ENCODE measurements around the gene NDUFB7.

Gene NDUFB7

GRCh38 chr19:14533450-14533849 lies 38.4 kb downstream of the NDUFB7 start:
- intact Hi-C loops (cut with micrococcal nuclease): no loop called here
- H3K4me1 Mint-ChIP-seq (ENCODE audit: low read depth): peaks cover 50% of the 10 kb centered on the region
- peaks cover 26% of the 10 kb centered on the region for H3K36me3 Mint-ChIP-seq (ENCODE audit: low read depth)
- H3K9me3 Mint-ChIP-seq: no peaks in the 10 kb centered on the region
- H3K4me3 Mint-ChIP-seq: no peak overlapping the region
- no peaks in the 10 kb centered on the region for H3K27me3 Mint-ChIP-seq
- H3K27ac Mint-ChIP-seq: peak overlapping the region; percentile 94

DNA sequence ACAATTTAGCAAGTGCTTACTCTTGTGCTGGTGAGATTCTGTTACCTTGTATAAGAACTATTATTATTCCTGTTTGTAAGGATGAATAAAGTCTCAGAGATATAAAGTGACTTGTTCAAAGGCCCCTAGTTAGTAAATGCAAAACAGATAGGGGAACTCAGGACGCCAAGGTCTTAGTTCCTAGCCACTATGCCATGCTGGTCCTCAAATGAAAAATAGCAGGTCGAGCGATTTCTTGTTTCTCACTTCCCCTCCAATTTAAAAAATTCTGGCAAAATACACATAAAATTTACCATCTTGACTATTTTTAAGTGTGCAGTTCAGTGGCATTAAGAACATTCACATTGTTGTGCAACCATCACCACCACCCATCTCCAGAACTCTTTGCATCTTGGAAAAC lies 41.4 kb downstream of the NDUFB7 start:
- H3K9me3 Mint-ChIP-seq: no peaks in the 10 kb centered on the region

GRCh38 chr19:14530005-14530348 lies 41.9 kb downstream of the NDUFB7 start:
- Mint-ChIP-seq H3K36me3 (ENCODE audit: low read depth) (peaks cover 26% of the 10 kb centered on the region), H3K4me1 (ENCODE audit: low read depth) (peaks cover 39% of the 10 kb centered on the region), H3K9me3 (no peaks in the 10 kb centered on the region), H3K4me3 (peak overlapping the region; percentile 100), H3K27me3 (no peaks in the 10 kb centered on the region), H3K27ac (peak overlapping the region; percentile 94)
- intact Hi-C loops (cut with micrococcal nuclease): no loop called here

More for the DNA sequence above, 41.4 kb downstream of the NDUFB7 start:
- intact Hi-C loops (cut with micrococcal nuclease): no loop called here
- peaks cover 26% of the 10 kb centered on the region for H3K36me3 Mint-ChIP-seq (ENCODE audit: low read depth)
- H3K27ac Mint-ChIP-seq: peak overlapping the region; percentile 94
- no peaks in the 10 kb centered on the region for H3K27me3 Mint-ChIP-seq
- peaks cover 40% of the 10 kb centered on the region for H3K4me1 Mint-ChIP-seq (ENCODE audit: low read depth)
- peak overlapping the region; percentile 55 for H3K4me3 Mint-ChIP-seq

DNA sequence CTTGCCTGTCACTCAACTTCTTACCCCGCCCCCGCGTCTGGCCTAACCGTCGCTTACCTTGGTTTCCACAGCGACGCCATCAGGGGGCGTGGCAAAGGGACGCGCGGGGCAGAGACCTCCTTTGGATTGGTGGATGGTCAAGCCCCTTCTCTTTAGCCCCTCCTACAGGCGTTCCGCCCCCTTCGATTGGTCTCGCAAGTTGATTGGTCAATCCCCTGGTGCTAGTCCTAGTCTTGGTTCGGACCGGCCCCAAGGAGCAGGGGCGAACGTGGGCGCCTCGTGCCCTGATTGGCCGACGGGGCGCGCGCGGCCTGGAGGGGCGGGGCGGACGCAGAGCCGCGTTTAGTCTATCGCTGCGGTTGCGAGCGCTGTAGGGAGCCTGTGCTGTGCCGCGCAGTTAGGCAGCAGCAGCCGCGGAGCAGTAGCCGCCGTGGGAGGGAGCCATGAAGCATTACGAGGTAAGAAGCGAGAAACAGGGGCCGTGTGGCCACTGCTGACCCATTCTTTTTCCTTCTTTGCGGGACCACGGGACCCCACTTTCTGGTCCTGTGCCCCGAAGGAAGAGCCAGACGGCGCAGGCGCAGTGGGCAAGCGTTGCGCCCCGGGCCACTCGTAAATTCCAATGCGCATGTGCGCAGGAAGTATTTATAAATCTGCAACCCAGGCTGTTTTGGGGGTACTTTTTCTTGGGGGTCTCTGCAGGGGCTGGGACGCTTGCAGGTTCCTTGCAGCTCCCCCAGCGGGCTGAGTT lies 42.4 kb downstream of the NDUFB7 start, which contains the start of gene TECR:
TSS of gene TECR (plus strand) at position 341 of the 751 bp plus-strand sequence. CDS start at position 444, 103 bp downstream.
- H3K4me3 Mint-ChIP-seq: peak within 1 kb of the TSS; percentile 100
- peaks cover 20% of the 10 kb centered on the region for H3K36me3 Mint-ChIP-seq (ENCODE audit: low read depth)
- intact Hi-C loops (cut with micrococcal nuclease): loop anchor here (1.0 kb wide), 1 partner anchor 11 kb away; the partner anchor contains the start of gene DNAJB1
- H3K9me3 Mint-ChIP-seq: no peaks in the 10 kb centered on the region
- H3K27ac Mint-ChIP-seq: peak within 1 kb of the TSS; percentile 94
- peaks cover 35% of the 10 kb centered on the region for H3K4me1 Mint-ChIP-seq (ENCODE audit: low read depth)
- no peaks in the 10 kb centered on the region for H3K27me3 Mint-ChIP-seq

DNA sequence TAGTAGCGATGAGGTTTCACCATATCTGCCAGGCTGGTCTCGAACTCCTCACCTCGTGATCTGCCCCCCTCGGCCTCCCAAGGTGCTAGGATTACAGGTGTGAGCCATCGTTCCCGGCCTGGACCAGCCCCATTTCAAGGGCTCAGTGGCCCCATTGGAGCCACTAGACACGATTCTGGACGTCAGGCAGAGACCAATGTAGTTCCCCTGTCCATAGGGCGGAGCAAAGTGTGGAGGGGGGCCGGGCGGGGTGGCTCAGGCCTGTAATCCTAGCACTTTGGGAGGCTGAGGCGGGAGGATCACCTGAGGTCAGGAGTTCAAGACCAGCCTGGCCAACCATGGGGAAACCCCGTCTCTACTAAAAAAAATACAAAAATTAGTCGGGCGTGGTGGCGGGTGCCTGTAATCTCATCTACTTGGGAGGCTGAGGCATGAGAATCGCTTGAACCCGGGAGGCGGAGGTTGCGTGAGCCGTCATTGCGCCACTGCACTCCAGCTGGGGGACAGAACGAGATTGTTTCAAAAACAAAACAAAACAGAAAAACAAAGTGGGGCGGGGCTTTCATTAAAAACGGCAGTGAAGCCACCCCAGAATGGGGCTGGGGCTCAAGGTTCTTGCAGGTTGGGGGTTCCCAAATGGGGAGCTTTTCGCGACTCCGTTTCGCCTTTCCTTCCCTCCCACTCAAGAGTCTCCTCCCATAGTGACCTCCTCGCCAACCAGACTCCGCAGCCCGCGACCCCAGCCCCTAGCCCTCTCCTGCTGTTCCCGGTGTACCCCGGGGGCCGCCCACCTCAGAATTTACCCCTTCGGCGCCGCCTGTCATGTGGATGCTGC lies 43.2 kb downstream of the NDUFB7 start:
- intact Hi-C loops (cut with micrococcal nuclease): loop anchor here (1.0 kb wide), 1 partner anchor 10 kb away; the partner anchor contains the start of gene DNAJB1
- no peaks in the 10 kb centered on the region for H3K9me3 Mint-ChIP-seq
- peak overlapping the region; percentile 100 for H3K4me3 Mint-ChIP-seq
- no peaks in the 10 kb centered on the region for H3K27me3 Mint-ChIP-seq
- peaks cover 14% of the 10 kb centered on the region for H3K36me3 Mint-ChIP-seq (ENCODE audit: low read depth)
- H3K4me1 Mint-ChIP-seq (ENCODE audit: low read depth): peaks cover 35% of the 10 kb centered on the region
- H3K27ac Mint-ChIP-seq: peak overlapping the region; percentile 94

- peaks cover 26% of the 10 kb centered on the region for H3K4me1 Mint-ChIP-seq (ENCODE audit: low read depth)
- H3K27me3 Mint-ChIP-seq: no peaks in the 10 kb centered on the region
- intact Hi-C loops (cut with micrococcal nuclease): no loop called here
- peaks cover 14% of the 10 kb centered on the region for H3K36me3 Mint-ChIP-seq (ENCODE audit: low read depth)
- no peak overlapping the region for H3K27ac Mint-ChIP-seq
- no peak overlapping the region for H3K4me3 Mint-ChIP-seq
- no peaks in the 10 kb centered on the region for H3K9me3 Mint-ChIP-seq
Measured at GRCh38 chr19:14526423-14526822, 45.4 kb downstream of the NDUFB7 start.

- intact Hi-C loops (cut with micrococcal nuclease): no loop called here
- Mint-ChIP-seq H3K36me3 (ENCODE audit: low read depth) (peaks cover 14% of the 10 kb centered on the region), H3K27ac (no peak overlapping the region), H3K9me3 (no peaks in the 10 kb centered on the region), H3K4me3 (no peak overlapping the region), H3K4me1 (ENCODE audit: low read depth) (peaks cover 19% of the 10 kb centered on the region), H3K27me3 (no peaks in the 10 kb centered on the region)
Measured at GRCh38 chr19:14525729-14526128, 46.1 kb downstream of the NDUFB7 start.

GRCh38 chr19:14520543-14520942 lies 51.3 kb downstream of the NDUFB7 start:
- peak overlapping the region; percentile 97 for H3K27ac Mint-ChIP-seq
- peaks cover 41% of the 10 kb centered on the region for H3K4me1 Mint-ChIP-seq (ENCODE audit: low read depth)

DNA sequence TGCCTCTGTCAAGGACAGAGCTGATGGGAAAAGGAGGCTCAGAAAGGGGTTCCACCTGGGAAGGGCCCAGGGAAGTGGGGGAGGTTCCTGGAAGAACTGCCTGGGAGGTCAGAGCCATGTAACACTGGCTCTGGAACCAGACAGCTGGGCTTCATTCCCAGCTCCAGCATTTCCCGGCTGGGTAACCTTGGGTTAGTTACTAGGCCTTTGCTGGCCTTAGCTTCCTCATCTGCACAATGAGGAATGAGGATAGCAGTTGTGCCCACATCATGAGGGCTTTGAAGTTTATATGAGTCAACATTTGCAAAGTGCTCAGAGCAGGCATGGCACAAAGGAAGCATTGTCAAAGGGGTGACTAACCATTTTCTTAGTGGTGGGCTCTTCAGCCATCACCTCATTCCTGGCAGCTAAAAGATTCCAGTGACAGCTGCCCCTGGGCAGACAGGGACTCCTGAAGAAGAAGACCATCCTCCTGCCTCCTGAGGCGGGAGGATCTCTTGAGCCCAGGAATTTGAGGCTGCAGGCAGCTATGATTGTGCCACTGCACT lies 51.9 kb downstream of the NDUFB7 start:
- Mint-ChIP-seq H3K4me3 (peak overlapping the region; percentile 58), H3K4me1 (ENCODE audit: low read depth) (peaks cover 48% of the 10 kb centered on the region), H3K9me3 (no peaks in the 10 kb centered on the region), H3K36me3 (ENCODE audit: low read depth) (peaks cover 34% of the 10 kb centered on the region), H3K27ac (peak overlapping the region; percentile 97), H3K27me3 (no peaks in the 10 kb centered on the region)
- intact Hi-C loops (cut with micrococcal nuclease): no loop called here

More at GRCh38 chr19:14520543-14520942, 51.3 kb downstream of the NDUFB7 start:
- Mint-ChIP-seq H3K9me3 (no peaks in the 10 kb centered on the region), H3K4me3 (no peak overlapping the region), H3K27me3 (no peaks in the 10 kb centered on the region), H3K36me3 (ENCODE audit: low read depth) (peaks cover 28% of the 10 kb centered on the region)
- intact Hi-C loops (cut with micrococcal nuclease): no loop called here

GRCh38 chr19:14519245-14519859 lies 52.5 kb downstream of the NDUFB7 start:
- Mint-ChIP-seq H3K27me3 (no peaks in the 10 kb centered on the region), H3K36me3 (ENCODE audit: low read depth) (peaks cover 40% of the 10 kb centered on the region), H3K4me1 (ENCODE audit: low read depth) (peaks cover 53% of the 10 kb centered on the region), H3K9me3 (no peaks in the 10 kb centered on the region), H3K27ac (peak overlapping the region; percentile 97), H3K4me3 (peak overlapping the region; percentile 58)
- intact Hi-C loops (cut with micrococcal nuclease): no loop called here

DNA sequence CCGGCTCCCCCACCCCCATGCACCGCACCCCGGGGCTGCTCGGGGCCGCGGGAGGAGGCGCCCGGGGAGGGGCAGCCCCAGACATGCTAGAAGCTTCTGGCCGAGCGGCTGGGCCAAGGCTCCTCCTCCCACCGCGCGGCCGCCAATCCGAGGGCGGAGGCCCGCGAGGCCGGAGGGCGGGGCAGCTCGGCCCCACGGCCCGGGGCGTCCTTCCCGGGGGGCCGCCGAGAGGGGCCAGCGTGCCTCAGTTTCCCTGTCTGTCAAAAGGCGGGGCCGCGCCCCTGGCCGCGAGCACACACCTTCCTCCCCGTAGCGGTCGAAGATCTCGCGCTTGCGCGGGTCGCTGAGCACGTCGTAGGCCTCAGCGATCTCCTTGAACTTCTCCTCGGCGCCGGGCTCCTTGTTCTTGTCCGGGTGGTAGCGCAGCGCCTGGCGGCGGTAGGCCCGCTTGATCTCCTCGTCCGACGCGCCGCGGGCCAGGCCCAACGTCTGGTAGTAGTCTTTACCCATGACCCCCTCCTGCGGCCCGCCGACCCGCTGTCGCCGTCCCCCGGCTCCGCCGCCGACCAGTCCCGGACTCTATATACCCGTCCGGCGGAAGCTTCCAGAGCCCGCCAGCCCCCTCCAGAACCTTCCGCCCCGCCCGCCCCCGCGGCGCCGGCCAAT lies 53.9 kb downstream of the NDUFB7 start, which contains the start of gene DNAJB1:
TSS of gene DNAJB1 (minus strand) at position 558 of the 666 bp plus-strand sequence. CDS start at position 510, 48 bp downstream.
- Mint-ChIP-seq H3K9me3 (no peaks in the 10 kb centered on the region), H3K4me3 (peak within 1 kb of the TSS; percentile 89), H3K27me3 (no peaks in the 10 kb centered on the region), H3K4me1 (ENCODE audit: low read depth) (peaks cover 59% of the 10 kb centered on the region), H3K27ac (peak within 1 kb of the TSS; percentile 97), H3K36me3 (ENCODE audit: low read depth) (peaks cover 49% of the 10 kb centered on the region)
- intact Hi-C loops (cut with micrococcal nuclease): loop anchor here (1.0 kb wide), 1 partner anchor 11 kb away; the partner anchor contains the start of gene TECR

DNA sequence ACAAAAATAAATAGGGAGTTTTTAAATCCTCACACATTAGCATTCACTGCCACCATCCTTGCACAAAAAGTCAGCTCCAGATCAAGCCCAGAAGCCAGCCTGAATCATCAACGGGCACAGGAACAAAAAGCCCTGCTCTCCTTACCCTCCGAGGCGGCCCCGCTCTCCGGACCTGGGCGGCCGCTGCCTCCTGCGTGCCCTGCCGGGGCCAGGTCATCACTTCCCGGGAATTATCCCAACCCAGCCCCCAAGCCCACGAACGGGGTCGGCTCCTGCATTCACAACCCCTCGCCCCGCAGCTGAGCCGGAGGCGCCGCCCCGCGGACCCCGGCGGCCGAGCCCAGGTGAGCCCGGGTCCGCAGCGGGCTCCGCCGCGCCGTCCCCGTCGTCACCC lies 54.4 kb downstream of the NDUFB7 start:
- intact Hi-C loops (cut with micrococcal nuclease): no loop called here
- peaks cover 49% of the 10 kb centered on the region for H3K36me3 Mint-ChIP-seq (ENCODE audit: low read depth)
- peak overlapping the region; percentile 97 for H3K27ac Mint-ChIP-seq
- peak overlapping the region; percentile 89 for H3K4me3 Mint-ChIP-seq
- no peaks in the 10 kb centered on the region for H3K27me3 Mint-ChIP-seq
- H3K9me3 Mint-ChIP-seq: no peaks in the 10 kb centered on the region
- H3K4me1 Mint-ChIP-seq (ENCODE audit: low read depth): peaks cover 55% of the 10 kb centered on the region
